ENCODE data around the gene FHOD1. TPM values are rescaled to one million over a fixed set of nuclear protein-coding genes. Genes with fewer than 3 reads are reported as not detected.

Gene FHOD1
- total RNA-seq, result 60.0 and 71.7 TPM in 2 replicates
- long read RNA-seq, partial matches to known transcripts, result 7 of 9 reads
- long read RNA-seq, other reads (novel, unspliced or antisense), result 2 of 9 reads

DNA sequence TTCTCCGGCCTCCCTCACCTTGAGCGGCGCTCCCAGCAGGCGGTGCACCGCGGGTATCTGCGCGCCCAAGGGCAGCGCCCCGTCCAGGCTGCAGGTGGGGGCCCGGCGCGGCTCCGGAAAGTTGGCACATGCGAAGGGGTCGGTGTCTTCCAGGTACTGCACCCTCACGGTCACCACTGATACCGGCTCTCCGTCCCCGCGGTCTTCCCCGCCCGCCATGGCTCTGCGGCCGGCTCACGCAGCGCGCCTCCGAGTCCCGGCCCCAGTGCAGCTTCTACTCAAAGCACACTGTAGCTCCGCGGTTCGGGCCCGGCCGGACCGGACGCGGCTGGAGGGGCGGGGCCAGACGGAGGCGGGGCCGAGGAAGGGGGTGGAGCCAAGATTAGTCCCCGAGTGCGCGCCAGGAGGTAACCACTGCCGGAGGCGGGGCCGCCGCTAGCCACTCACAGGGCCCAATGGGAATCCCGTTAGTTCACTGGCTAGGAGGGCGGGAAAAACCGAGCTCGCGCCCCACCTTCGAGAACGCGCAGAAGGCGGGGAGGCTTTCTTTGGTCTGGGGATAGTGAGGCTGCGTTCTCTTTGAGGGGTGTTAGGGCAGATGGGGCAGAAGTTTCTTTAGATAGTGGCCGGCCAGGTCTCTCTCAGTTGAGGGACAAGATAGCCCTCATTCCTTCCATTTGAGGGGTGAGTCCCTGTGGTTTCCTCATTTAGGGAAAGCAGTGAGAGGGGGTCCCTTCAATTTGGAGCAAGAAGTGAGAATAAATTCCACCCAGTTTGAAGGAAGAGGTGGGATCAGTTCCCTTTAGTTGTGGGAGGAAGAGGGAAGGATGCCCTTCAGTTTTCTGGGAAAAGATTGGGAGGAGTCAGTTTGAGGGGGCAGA is at the start of gene FHOD1:
Gene FHOD1 (minus strand): TSS at position 290 of the 881 bp plus-strand sequence. CDS start 71 bp downstream, at position 219.
- Mint-ChIP-seq H3K36me3 (ENCODE audit: unreplicated experiment) (no peaks in the 10 kb centered on the region), H3K27me3 (ENCODE audit: unreplicated experiment) (no peaks in the 10 kb centered on the region), H3K9me3 (ENCODE audit: unreplicated experiment) (no peaks in the 10 kb centered on the region), H3K27ac (ENCODE audit: unreplicated experiment) (peak within 1 kb of the TSS; percentile 95), H3K4me3 (ENCODE audit: unreplicated experiment) (peak within 1 kb of the TSS; percentile 85), H3K4me1 (ENCODE audit: unreplicated experiment) (peaks cover 50% of the 10 kb centered on the region)
- TF ChIP-seq, protein P1, sequence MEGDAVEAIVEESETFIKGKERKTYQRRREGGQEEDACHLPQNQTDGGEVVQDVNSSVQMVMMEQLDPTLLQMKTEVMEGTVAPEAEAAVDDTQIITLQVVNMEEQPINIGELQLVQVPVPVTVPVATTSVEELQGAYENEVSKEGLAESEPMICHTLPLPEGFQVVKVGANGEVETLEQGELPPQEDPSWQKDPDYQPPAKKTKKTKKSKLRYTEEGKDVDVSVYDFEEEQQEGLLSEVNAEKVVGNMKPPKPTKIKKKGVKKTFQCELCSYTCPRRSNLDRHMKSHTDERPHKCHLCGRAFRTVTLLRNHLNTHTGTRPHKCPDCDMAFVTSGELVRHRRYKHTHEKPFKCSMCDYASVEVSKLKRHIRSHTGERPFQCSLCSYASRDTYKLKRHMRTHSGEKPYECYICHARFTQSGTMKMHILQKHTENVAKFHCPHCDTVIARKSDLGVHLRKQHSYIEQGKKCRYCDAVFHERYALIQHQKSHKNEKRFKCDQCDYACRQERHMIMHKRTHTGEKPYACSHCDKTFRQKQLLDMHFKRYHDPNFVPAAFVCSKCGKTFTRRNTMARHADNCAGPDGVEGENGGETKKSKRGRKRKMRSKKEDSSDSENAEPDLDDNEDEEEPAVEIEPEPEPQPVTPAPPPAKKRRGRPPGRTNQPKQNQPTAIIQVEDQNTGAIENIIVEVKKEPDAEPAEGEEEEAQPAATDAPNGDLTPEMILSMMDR (IDR thresholded peaks at IDR 0.05), result no peak
- DNase-seq (ENCODE audit: extremely low spot score, unreplicated experiment), result peak; percentile 99

DNA sequence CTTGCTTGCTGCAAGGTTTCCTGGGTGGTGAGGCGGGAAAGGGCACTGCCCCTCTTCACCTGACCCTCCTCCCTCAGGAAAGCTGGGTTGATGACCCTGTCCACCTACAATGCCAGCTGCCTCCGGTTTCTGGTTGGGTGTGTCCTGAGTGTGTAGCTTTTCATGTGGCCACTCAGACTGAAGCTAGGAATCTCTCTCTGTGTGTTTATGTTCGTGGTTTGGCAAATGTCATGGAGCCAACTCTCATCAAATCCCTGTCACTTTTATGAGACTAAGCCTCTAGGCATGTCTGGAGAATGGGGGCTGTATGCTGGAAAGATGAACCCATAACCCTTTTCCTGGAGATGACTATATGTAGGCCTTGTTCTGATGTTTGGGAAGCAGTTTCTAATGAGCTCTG is 49.1 kb upstream of the FHOD1 start:
- Mint-ChIP-seq H3K27me3 (ENCODE audit: unreplicated experiment) (peaks cover 4% of the 10 kb centered on the region), H3K4me3 (ENCODE audit: unreplicated experiment) (no peak overlapping the region), H3K4me1 (ENCODE audit: unreplicated experiment) (peaks cover 35% of the 10 kb centered on the region), H3K27ac (ENCODE audit: unreplicated experiment) (peak overlapping the region; percentile 40), H3K9me3 (ENCODE audit: unreplicated experiment) (no peaks in the 10 kb centered on the region), H3K36me3 (ENCODE audit: unreplicated experiment) (no peaks in the 10 kb centered on the region)
- TF ChIP-seq, protein P1 (IDR thresholded peaks at IDR 0.05), result no peak
- DNase-seq (ENCODE audit: extremely low spot score, unreplicated experiment), result no peak

DNA sequence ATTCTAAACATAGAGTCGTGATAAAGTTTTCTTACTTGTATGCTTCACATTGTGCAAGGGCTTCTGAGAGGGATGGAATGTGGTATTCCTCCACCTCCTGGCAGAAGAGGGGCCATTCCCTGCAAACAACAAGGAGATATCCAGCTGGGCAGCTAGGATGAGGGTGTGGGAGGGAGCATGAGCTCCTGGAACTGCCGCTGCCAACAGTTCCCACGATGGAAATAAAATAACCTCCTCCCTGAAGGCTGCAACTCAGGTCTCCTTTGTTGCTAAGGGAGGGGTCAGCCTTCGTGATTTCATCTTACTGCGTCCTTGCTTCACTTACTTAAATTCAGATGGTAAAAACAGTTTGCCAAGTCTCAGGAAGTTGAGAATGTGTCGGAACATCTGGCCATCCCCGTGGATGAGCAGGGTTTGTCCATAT is 47.7 kb upstream of the FHOD1 start:
- Mint-ChIP-seq H3K36me3 (ENCODE audit: unreplicated experiment) (no peaks in the 10 kb centered on the region), H3K27ac (ENCODE audit: unreplicated experiment) (no peak overlapping the region), H3K9me3 (ENCODE audit: unreplicated experiment) (no peaks in the 10 kb centered on the region), H3K4me1 (ENCODE audit: unreplicated experiment) (peaks cover 28% of the 10 kb centered on the region), H3K27me3 (ENCODE audit: unreplicated experiment) (peaks cover 4% of the 10 kb centered on the region), H3K4me3 (ENCODE audit: unreplicated experiment) (no peak overlapping the region)
- no peak for DNase-seq (ENCODE audit: extremely low spot score, unreplicated experiment)
- TF ChIP-seq, protein P1 (IDR thresholded peaks at IDR 0.05), result peak; percentile 18

- TF ChIP-seq, protein P1 (IDR thresholded peaks at IDR 0.05), result no peak
- no peak overlapping the region for H3K27ac Mint-ChIP-seq (ENCODE audit: unreplicated experiment)
- no peaks in the 10 kb centered on the region for H3K9me3 Mint-ChIP-seq (ENCODE audit: unreplicated experiment)
- H3K27me3 Mint-ChIP-seq (ENCODE audit: unreplicated experiment), result peaks cover 4% of the 10 kb centered on the region
- H3K4me3 Mint-ChIP-seq (ENCODE audit: unreplicated experiment), result no peak overlapping the region
- H3K4me1 Mint-ChIP-seq (ENCODE audit: unreplicated experiment), result peaks cover 28% of the 10 kb centered on the region
- no peak for DNase-seq (ENCODE audit: extremely low spot score, unreplicated experiment)
- H3K36me3 Mint-ChIP-seq (ENCODE audit: unreplicated experiment), result no peaks in the 10 kb centered on the region
Observed at GRCh38 chr16:67294171-67294757, 47.0 kb upstream of the FHOD1 start.

DNA sequence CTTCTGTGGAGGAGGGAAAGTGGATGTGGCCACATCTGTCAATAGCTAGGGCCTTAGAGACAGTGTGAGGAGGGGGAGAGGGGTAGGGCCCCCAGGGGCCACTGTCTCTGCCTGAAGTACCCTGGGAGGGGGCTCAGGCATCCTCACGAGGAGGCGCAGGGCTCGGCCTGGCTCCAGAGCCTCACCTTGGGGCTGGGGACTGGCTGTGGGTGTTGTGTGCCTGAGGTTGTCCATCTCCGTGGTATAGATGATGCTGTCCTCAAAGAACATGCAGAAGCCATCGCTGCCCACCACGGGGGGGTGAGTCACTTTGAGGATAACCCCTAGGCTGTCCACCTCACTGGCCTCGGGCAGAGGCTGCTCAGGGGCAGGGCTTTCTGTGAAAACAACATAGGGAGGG is 44.2 kb upstream of the FHOD1 start:
- Mint-ChIP-seq H3K27ac (ENCODE audit: unreplicated experiment) (no peak overlapping the region), H3K4me1 (ENCODE audit: unreplicated experiment) (peaks cover 18% of the 10 kb centered on the region), H3K4me3 (ENCODE audit: unreplicated experiment) (no peak overlapping the region), H3K27me3 (ENCODE audit: unreplicated experiment) (peaks cover 4% of the 10 kb centered on the region), H3K9me3 (ENCODE audit: unreplicated experiment) (no peaks in the 10 kb centered on the region), H3K36me3 (ENCODE audit: unreplicated experiment) (no peaks in the 10 kb centered on the region)
- no peak for DNase-seq (ENCODE audit: extremely low spot score, unreplicated experiment)
- TF ChIP-seq, protein P1 (IDR thresholded peaks at IDR 0.05), result no peak
